Measurements from ENCODE around the gene FYCO1. TPM values are rescaled to one million over a fixed set of nuclear protein-coding genes. Genes with fewer than 3 reads are reported as not detected.

The FYCO1 gene
- total RNA-seq, 1 donor from 2014 or later = 73.2 TPM

- no peak for DNase-seq
Measured at GRCh38 chr3:45915059-45915439, 80.6 kb downstream of the FYCO1 start.

- no peak for DNase-seq
Measured at GRCh38 chr3:45914362-45915058, 81.1 kb downstream of the FYCO1 start.

- no peak for DNase-seq
Measured at GRCh38 chr3:45912435-45912834, 83.2 kb downstream of the FYCO1 start.

- no peak for DNase-seq
Measured at GRCh38 chr3:45911511-45912226, 84.0 kb downstream of the FYCO1 start.

- DNase-seq = peak; percentile 18
Measured at GRCh38 chr3:45910892-45911291, 84.7 kb downstream of the FYCO1 start.

GRCh38 chr3:45909542-45909941 is 86.1 kb downstream of the FYCO1 start:
- no peak for DNase-seq

GRCh38 chr3:45908761-45909160 is 86.9 kb downstream of the FYCO1 start:
- DNase-seq = no peak

GRCh38 chr3:45907769-45908705 is 87.6 kb downstream of the FYCO1 start:
- peak; percentile 54 for DNase-seq

GRCh38 chr3:45906681-45907407 is 88.8 kb downstream of the FYCO1 start:
- peak; percentile 8 for DNase-seq

GRCh38 chr3:45905755-45906154 is 89.9 kb downstream of the FYCO1 start:
- DNase-seq = no peak

- no peak for DNase-seq
Measured at GRCh38 chr3:45904931-45905330, 90.7 kb downstream of the FYCO1 start.

GRCh38 chr3:45896956-45897355 is 98.7 kb downstream of the FYCO1 start:
- peak; percentile 21 for DNase-seq

- no peak for DNase-seq
Measured at GRCh38 chr3:45895686-45896468, 99.7 kb downstream of the FYCO1 start.

GRCh38 chr3:45894015-45894414 is 101.6 kb downstream of the FYCO1 start:
- no peak for DNase-seq

GRCh38 chr3:45892161-45892560 is 103.5 kb downstream of the FYCO1 start:
- DNase-seq = no peak

GRCh38 chr3:45890405-45890804 is 105.2 kb downstream of the FYCO1 start:
- DNase-seq = peak; percentile 38

GRCh38 chr3:45889337-45889736 is 106.3 kb downstream of the FYCO1 start:
- DNase-seq = no peak

GRCh38 chr3:45887759-45888511 is 107.7 kb downstream of the FYCO1 start:
- DNase-seq = no peak

- DNase-seq = no peak
Measured at GRCh38 chr3:45887285-45887684, 108.3 kb downstream of the FYCO1 start.

GRCh38 chr3:45885979-45886705 is 109.5 kb downstream of the FYCO1 start, which contains the start of gene CCR9:
TSS of gene CCR9 (plus strand) at chr3:45886543. CDS start at chr3:45894934, 8,391 bp downstream.
- no peak for DNase-seq

Measured in tongue (tissue), 2 donors.